HEK293T (cell line): ENCODE data around the gene TBC1D12.
"Not testable (repeated sequence)": the region's sequence is repeated elsewhere in the genome, so short reads cannot be mapped to it uniquely, and the experiment has no call there.

ENCODE experiments used
- CTCF ChIA-PET: fragments of 350-600 bp; formaldehyde crosslinking; extraction: SDS; loops from one replicate; lab custom pipeline; 2021; ENCODE audit warnings: antibody characterized with exemption, inconsistent platforms; lab: Yijun Ruan, JAX
- POLR2A ChIA-PET: fragments of 350-600 bp; formaldehyde crosslinking; extraction: SDS; loops from one replicate; lab custom pipeline; 2020; ENCODE audit warnings: antibody characterized with exemption, inconsistent platforms; lab: Yijun Ruan, JAX
- DNase-seq: peaks from one replicate; pipeline ENCODE4 v3.0.0; 2012; ENCODE audit warnings: mixed read lengths; ENCODE audit errors: extremely low spot score
- ARNT ChIP-seq: fragments of 450-650 bp; IDR thresholded peaks from 2 replicates; pipeline ENCODE4 v1.6.1; 2017; ENCODE audit warnings: mild to moderate bottlenecking
- BHLHE40 ChIP-seq: fragments of 450-650 bp; IDR thresholded peaks from 2 replicates; pipeline ENCODE4 v1.6.1; 2016; ENCODE audit warnings: mild to moderate bottlenecking, moderate library complexity, borderline replicate concordance
- CTBP1 ChIP-seq: fragments of 450-650 bp; IDR thresholded peaks from 2 replicates; pipeline ENCODE4 v1.6.1; 2016; ENCODE audit warnings: borderline replicate concordance
- ELF4 ChIP-seq: fragments of 450-650 bp; IDR thresholded peaks from 2 replicates; pipeline ENCODE4 v1.6.1; 2017; ENCODE audit warnings: antibody characterized with exemption
- FOXA1 ChIP-seq: fragments of 450-650 bp; IDR thresholded peaks from 2 replicates; pipeline ENCODE4 v1.6.1; 2016; ENCODE audit warnings: mild to moderate bottlenecking
- FOXK2 ChIP-seq: fragments of 450-650 bp; IDR thresholded peaks from 2 replicates; pipeline ENCODE4 v1.6.1; 2016; ENCODE audit warnings: mild to moderate bottlenecking
- FOXM1 ChIP-seq: fragments of 450-650 bp; IDR thresholded peaks from 2 replicates; pipeline ENCODE4 v1.6.1; 2017; ENCODE audit warnings: mild to moderate bottlenecking, borderline replicate concordance
- HDGF ChIP-seq: fragments of 450-650 bp; IDR thresholded peaks from 2 replicates; pipeline ENCODE4 v1.6.1; 2017; ENCODE audit warnings: antibody characterized with exemption, borderline replicate concordance
- L3MBTL2 ChIP-seq: fragments of 450-650 bp; conservative IDR thresholded peaks from 2 replicates; pipeline ENCODE4 v1.6.1; 2016; ENCODE audit warnings: mild to moderate bottlenecking
- LEF1 ChIP-seq: fragments of 450-650 bp; IDR thresholded peaks from 2 replicates; pipeline ENCODE4 v1.6.1; 2017; ENCODE audit warnings: mild to moderate bottlenecking, borderline replicate concordance
- NFRKB ChIP-seq: fragments of 450-650 bp; IDR thresholded peaks from 2 replicates; pipeline ENCODE4 v1.6.1; 2016; ENCODE audit warnings: mild to moderate bottlenecking, moderate library complexity
- SP1 ChIP-seq: fragments of 450-650 bp; IDR thresholded peaks from 2 replicates; pipeline ENCODE4 v1.6.1; 2017
- SUZ12 ChIP-seq: fragments of 450-650 bp; IDR thresholded peaks from 2 replicates; pipeline ENCODE4 v1.6.1; 2016; ENCODE audit warnings: mild to moderate bottlenecking
- TARDBP ChIP-seq: fragments of 450-650 bp; IDR thresholded peaks from 2 replicates; pipeline ENCODE4 v1.6.1; 2016
- ZNF384 ChIP-seq: fragments of 450-650 bp; IDR thresholded peaks from 2 replicates; pipeline ENCODE4 v1.6.1; 2016
- TF ChIP-seq, protein P1 (sequence below): fragments of 450-650 bp; IDR thresholded peaks from 2 replicates; pipeline ENCODE4 v1.6.1; 2016

Gene TBC1D12

DNA sequence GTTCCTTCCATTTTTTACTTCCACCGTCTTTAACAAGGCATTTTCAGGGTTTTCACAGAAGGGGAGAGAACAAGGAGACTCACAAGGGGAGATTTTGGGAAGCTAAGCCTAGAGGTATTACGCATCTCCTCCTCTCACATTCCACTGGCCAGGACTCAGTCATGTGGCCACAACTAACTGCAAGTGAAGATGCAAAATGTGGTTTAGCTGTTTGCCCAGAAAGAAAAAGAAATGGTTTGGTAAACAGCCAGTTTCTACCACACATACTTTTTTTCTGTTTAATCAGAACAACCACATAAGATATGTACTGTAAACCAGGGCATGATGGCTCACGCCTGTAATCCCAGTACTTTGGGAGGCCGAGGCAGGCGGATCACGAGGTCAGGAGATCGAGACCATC lies 121.8 kb downstream of the TBC1D12 start:
- ChIA-PET CTCF (interaction anchor here (0.6 kb wide), 1 partner anchor 779 kb away, joined by 3 read pairs; no protein-coding TSS in a partner anchor), POLR2A (interaction anchor here (1.0 to 2.0 kb wide), 2 partner anchors 9 to 22 kb away, joined by 3 to 6 read pairs; partner anchors contain the start of gene HELLS)
- DNase-seq = no peak
- no peak for TF ChIP-seq L3MBTL2
- TF ChIP-seq NFRKB = no peak
- TF ChIP-seq TARDBP = no peak
- TF ChIP-seq, protein P1, sequence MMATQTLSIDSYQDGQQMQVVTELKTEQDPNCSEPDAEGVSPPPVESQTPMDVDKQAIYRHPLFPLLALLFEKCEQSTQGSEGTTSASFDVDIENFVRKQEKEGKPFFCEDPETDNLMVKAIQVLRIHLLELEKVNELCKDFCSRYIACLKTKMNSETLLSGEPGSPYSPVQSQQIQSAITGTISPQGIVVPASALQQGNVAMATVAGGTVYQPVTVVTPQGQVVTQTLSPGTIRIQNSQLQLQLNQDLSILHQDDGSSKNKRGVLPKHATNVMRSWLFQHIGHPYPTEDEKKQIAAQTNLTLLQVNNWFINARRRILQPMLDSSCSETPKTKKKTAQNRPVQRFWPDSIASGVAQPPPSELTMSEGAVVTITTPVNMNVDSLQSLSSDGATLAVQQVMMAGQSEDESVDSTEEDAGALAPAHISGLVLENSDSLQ = no peak
- TF ChIP-seq SP1 = no peak
- TF ChIP-seq ZNF384 = no peak
- no peak for TF ChIP-seq FOXK2
- no peak for TF ChIP-seq ARNT
- TF ChIP-seq ELF4 = no peak
- TF ChIP-seq SUZ12 = no peak
- no peak for TF ChIP-seq BHLHE40
- TF ChIP-seq LEF1 = no peak

DNA sequence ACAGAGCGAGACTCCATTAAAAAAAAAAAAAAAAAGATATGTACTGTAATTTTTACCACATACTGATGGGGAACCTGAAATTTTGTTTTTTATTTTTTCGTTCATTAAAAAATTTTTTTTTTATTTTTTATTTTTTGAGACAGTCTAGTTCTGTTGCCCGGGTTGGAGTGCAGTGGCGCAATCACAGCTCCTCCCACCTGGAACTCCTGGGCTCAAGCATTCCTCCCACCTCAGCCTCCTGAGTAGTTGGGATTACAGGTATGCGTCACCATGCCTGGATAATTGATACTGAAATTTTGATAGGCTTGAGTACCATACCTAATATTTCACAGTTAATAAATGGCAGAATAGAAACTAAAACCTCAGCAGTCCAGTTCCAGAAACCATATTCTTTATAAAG lies 122.4 kb downstream of the TBC1D12 start:
- DNase-seq = no peak
- POLR2A ChIA-PET = interaction anchor here (2.0 kb wide), 1 partner anchor 21 kb away, joined by 6 read pairs; the partner anchor contains the start of gene HELLS
- TF ChIP-seq NFRKB (no peak), ELF4 (no peak), HDGF (no peak), ZNF384 (no peak), BHLHE40 (no peak), ARNT (no peak), SUZ12 (no peak), CTBP1 (no peak), L3MBTL2 (no peak), TARDBP (no peak), FOXM1 (no peak), LEF1 (no peak), SP1 (no peak)
- TF ChIP-seq, protein P1 = no peak
- CTCF ChIA-PET = interaction anchor here (0.6 kb wide), 1 partner anchor 779 kb away, joined by 3 read pairs; no protein-coding TSS in a partner anchor

DNA sequence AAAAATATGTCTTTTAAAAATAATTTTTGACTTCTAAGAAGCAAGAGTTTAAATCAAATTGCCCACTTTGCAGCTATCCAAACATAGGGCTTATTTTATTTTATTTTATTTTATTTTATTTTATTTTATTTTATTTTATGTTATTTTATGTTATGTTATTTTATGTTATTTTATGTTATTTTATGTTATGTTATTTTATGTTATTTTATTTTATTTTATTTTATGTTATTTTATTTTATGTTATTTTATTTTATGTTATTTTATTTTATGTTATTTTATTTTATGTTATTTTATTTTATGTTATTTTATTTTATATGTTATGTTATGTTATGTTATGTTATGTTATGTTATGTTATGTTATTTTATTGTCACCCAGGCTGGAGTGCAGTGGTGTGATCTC lies 129.2 kb downstream of the TBC1D12 start:
- POLR2A ChIA-PET, DNase-seq, CTCF ChIA-PET: not testable (repeated sequence)

DNA sequence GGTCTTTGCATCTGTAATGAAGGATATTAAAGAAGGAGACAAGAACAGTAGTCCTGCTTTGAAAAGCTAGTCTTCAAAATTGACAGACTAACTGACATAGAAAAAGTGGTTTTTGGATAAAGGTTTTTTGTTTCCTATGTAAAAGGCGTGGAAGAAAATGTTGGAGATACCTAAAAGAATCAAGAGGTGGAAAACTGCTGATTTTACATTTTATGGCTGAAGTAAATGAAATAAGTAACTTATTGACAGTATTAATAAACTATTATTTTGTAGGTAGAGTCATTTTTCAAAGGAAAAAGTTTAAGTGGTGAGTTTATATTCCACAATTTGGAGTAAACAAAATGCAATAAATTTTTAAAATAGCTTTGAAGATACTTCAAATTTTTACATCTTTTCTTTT lies 130.7 kb downstream of the TBC1D12 start:
- TF ChIP-seq HDGF = no peak
- no peak for TF ChIP-seq FOXA1
- TF ChIP-seq SUZ12 = no peak
- TF ChIP-seq, protein P1 = no peak
- no peak for TF ChIP-seq L3MBTL2
- no peak for TF ChIP-seq ZNF384
- no peak for TF ChIP-seq ELF4
- TF ChIP-seq NFRKB = no peak
- TF ChIP-seq CTBP1 = no peak
- no peak for TF ChIP-seq SP1
- TF ChIP-seq LEF1 = no peak
- no peak for TF ChIP-seq TARDBP
- TF ChIP-seq FOXM1 = no peak
- TF ChIP-seq FOXK2 = no peak
- TF ChIP-seq ARNT = no peak
- TF ChIP-seq BHLHE40 = no peak
- ChIA-PET POLR2A (interaction anchor here (0.9 kb wide), 1 partner anchor 9 kb away, joined by 3 read pairs; no protein-coding TSS in a partner anchor), CTCF (no interaction called here)
- no peak for DNase-seq

DNA sequence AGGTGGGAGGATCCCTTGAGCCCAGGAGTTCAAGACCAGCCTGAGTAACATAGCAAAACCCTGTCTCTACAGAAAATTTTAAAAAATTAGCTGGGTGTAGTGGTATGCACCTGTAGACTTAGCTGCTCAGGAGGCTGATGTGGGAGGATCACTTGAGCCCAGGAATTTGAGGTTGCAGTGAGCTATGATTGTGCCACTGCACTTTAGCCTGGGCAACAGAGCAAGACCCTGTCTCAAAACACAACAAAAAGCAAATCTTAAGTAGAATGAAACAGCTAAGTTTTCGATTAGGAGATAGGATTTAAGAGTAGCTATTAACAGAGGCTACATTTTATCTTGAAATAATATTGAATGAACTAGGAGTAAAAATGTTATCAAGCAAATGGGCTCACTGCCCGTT lies 139.9 kb downstream of the TBC1D12 start:
- DNase-seq, POLR2A ChIA-PET, CTCF ChIA-PET: not testable (repeated sequence)

DNA sequence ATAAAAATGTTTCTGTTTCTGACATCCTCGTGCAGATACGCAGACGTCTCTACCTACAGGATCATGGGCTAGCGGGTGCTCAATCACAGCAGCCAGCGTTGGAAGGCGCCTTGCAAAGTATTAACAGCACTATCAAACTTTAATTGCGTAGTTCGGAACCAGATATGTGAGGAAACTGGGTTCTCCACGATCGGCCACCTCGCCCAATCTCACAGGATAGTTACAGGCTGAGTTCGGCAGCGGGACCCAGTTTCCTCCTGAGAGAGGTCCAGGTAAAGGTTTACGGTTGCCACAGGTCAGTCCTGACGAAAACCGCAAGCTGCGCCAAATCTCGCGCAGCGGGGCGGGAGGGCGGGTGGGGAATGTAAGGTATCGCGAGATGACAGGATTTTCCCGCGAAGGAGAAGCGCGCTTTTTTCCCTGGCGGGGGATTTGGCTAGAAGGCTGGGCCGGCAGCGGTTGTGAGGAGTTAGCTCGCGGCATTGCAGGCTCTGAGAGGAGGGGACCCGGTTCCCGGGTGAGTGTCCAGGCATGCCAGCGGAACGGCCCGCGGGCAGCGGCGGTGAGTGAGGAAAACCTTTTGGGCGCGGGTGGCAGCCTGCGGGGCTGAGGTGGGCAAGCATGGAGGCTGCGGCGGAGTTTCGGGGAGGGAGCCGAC lies 143.2 kb downstream of the TBC1D12 start, which contains the start of gene HELLS:
TSS of gene HELLS (plus strand) at position 398 of the 658 bp plus-strand sequence. CDS start at position 532, 134 bp downstream.
- no peak for TF ChIP-seq CTBP1
- peak; percentile 22 for TF ChIP-seq L3MBTL2
- no peak for TF ChIP-seq SUZ12
- no peak for TF ChIP-seq ARNT
- TF ChIP-seq TARDBP = no peak
- no peak for TF ChIP-seq FOXM1
- TF ChIP-seq SP1 = no peak
- TF ChIP-seq, protein P1 = 0 out of 2 replicates have a peak, but pooled peaks have one; percentile 45
- TF ChIP-seq HDGF = no peak
- peak; percentile 48; the same call in 1 of the 2 replicates for TF ChIP-seq ELF4
- ChIA-PET POLR2A (interaction anchor here (0.6 to 2.8 kb wide), 10 partner anchors 10 to 428 kb away, joined by 3 to 11 read pairs (median 4); no protein-coding TSS in a partner anchor), CTCF (no interaction called here)
- DNase-seq = peak; percentile 93
